ENCODE data around the gene CBLB. TPM values are rescaled to one million over a fixed set of nuclear protein-coding genes. Genes with fewer than 3 reads are reported as not detected.

The CBLB gene
- total RNA-seq, 2 experiments from 2014 or later: 115 to 148 TPM

DNA sequence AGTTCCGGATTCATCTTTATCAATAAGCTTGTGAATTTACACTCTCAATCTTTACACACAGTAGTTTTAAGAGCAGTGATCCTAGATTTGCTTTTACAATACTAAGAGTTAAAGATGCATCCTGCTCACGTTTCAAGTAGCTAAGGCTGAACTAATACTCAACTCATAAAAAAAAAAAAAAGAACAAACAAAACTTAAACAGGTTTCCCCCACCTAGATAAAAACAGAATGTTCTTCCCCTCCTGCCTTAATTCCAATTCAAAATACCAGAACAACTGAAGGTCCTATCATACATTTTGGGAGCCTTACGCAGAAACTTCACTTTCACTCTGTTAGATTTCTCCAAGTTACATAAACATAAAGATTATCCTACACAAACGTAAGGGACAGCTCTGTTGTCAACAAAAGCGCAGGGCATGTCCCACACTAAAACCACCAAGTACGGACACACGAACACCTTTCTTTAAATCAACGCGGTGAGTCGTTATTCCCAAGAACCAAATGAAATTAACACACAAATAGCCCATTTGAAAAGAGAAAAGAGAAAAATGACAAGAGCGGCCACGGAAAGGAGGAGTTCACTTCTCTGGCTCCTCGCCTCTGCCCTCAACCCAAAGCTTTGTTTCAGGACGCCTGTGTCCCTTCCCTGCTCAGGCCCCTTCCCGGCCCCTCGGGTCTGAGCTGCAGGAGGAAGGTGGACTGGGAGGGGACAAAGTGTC, 941 bp downstream of the CBLB start:
- POLR2A ChIA-PET: no interaction called here
- DNase-seq: no peak
- H3K27me3 Mint-ChIP-seq: no peaks in the 10 kb centered on the region
- peak overlapping the region; percentile 98 for H3K27ac Mint-ChIP-seq
- peak overlapping the region; percentile 100 for H3K4me3 Mint-ChIP-seq
- H3K36me3 Mint-ChIP-seq (ENCODE audit: low read depth): peaks cover 45% of the 10 kb centered on the region
- CTCF ChIA-PET: interaction anchor here (0.7 to 1.9 kb wide), 5 partner anchors 12 to 174 kb away, joined by 3 to 4 read pairs (median 3); no protein-coding TSS in a partner anchor
- peaks cover 47% of the 10 kb centered on the region for H3K4me1 Mint-ChIP-seq
- no peaks in the 10 kb centered on the region for H3K9me3 Mint-ChIP-seq

DNA sequence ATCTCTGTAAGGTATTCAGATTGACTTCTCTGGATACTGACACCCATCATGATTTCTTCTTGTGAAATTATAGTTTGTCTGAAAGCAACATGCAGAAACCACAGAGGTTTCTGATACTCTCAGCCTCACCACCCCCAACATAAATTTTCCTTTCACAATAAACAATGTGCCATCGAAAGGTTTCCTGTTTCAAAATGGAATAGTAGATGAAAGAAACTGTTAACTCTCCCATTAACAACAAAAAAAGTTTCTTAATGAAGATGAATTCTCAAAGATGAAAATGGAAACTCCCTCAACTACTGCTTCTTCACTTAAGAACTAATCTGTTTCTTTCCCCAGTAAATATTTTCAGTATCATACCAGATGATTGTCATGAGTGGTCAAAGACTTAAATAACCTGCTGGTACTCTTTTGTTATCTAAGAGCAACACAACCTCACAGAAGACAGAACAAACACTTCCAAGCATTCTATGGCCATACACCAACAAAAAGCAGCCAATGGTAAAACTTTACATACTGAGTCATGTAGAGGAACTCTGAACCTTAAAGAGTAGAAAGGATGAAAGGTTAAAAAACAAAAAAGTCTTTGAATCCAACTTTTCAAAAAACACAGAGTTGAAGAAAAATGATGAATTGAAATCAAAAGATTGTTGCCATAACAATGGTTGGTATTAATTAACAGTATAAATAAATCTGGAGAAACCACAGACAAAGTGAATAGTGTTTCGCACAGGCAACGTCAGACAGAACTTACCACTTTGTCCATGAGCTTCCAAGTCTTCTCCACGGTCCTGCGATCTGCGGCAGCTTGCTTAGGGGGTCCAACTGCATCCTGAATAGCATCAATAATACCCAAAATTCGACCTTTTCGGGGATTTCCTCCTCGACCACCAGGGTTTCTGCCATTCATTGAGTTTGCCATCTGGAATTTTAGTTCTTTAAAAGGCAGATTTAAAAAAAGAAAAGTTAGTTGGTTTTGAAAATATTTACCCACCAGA, 1.9 kb downstream of the CBLB start:
- peak overlapping the region; percentile 98 for H3K27ac Mint-ChIP-seq
- ChIA-PET CTCF (interaction anchor here (0.7 to 1.9 kb wide), 4 partner anchors 10 to 174 kb away, joined by 3 to 4 read pairs (median 3); no protein-coding TSS in a partner anchor), POLR2A (no interaction called here)
- H3K9me3 Mint-ChIP-seq: no peaks in the 10 kb centered on the region
- no peaks in the 10 kb centered on the region for H3K27me3 Mint-ChIP-seq
- peaks cover 45% of the 10 kb centered on the region for H3K36me3 Mint-ChIP-seq (ENCODE audit: low read depth)
- DNase-seq: peak; percentile 43
- peak overlapping the region; percentile 100 for H3K4me3 Mint-ChIP-seq
- peaks cover 47% of the 10 kb centered on the region for H3K4me1 Mint-ChIP-seq

DNA sequence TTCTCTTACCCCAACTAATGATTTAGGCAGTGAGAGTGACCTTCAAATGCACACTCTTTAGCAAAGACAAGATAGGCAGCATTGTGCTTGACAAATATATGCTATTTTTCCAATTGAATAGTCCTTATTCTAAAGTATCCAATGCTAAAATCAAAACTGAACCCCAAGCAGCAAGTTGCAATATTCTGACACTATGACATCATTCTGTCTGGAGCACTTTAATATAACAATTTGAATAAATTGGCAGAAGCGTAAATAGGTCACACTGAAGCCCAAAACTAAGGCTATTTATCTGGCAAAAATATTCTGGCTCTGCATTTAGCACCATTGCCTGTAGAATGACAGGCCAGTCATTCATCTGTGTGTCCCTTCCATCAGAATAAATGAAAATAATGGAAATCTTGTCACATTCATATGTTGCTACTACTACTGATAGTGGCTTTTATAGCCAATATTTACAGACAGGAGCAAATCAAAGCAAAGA, 2.9 kb downstream of the CBLB start:
- CTCF ChIA-PET: interaction anchor here (1.5 kb wide), 1 partner anchor 9 kb away, joined by 3 read pairs; no protein-coding TSS in a partner anchor
- DNase-seq: no peak
- Mint-ChIP-seq H3K27me3 (no peaks in the 10 kb centered on the region), H3K4me3 (peak overlapping the region; percentile 100), H3K4me1 (peaks cover 42% of the 10 kb centered on the region), H3K36me3 (ENCODE audit: low read depth) (peaks cover 45% of the 10 kb centered on the region), H3K9me3 (no peaks in the 10 kb centered on the region), H3K27ac (peak overlapping the region; percentile 98)
- POLR2A ChIA-PET: no interaction called here

DNA sequence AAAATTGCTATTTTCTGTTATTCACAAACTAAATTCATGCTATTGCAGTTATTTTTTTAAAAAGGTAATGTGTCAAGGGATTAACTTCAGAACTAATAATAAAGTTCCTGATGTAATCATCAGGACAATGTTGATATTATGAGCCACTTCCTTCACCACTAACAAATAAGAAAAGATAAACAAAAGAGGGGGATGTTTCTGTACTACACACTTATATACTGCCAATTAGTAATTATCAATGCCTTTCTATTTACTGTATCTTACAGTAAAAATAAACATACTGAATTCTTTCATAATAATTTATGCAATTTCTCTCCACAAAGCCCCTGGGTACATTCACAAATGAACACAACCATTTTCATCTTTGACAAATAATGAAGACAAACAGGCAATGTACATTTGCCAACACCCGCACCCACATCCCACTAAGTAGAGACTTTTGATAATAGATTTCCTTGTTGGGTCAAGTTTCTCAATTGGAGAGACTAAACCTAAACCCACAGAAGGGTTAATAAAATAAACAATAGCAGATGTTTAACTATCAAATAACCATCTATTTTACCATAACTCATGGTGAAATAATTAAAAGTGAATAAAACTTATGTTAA, 3.7 kb downstream of the CBLB start:
- DNase-seq: no peak
- H3K36me3 Mint-ChIP-seq (ENCODE audit: low read depth): peaks cover 50% of the 10 kb centered on the region
- ChIA-PET POLR2A (no interaction called here), CTCF (no interaction called here)
- H3K9me3 Mint-ChIP-seq: no peaks in the 10 kb centered on the region
- no peaks in the 10 kb centered on the region for H3K27me3 Mint-ChIP-seq
- H3K27ac Mint-ChIP-seq: peak overlapping the region; percentile 14
- H3K4me1 Mint-ChIP-seq: peaks cover 38% of the 10 kb centered on the region
- H3K4me3 Mint-ChIP-seq: peak overlapping the region; percentile 100

DNA sequence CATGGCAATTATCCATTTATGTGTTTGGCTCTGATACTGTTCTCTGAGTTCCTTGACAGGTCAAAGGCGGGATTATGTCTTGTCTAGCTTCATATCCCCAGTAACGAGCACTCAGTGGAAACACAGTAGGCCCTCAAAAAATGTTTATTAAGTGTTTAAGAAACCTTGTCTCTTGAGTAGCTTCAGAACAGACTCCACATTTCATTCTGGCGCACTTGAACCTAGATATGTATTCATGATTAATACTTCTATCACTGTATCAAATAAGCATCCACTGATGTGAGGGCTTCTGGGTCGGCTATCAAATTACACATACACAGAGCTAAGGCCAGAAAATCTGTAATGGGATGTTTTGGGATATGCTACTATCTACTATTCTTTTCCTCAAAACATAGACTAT, 4.6 kb downstream of the CBLB start:
- no peak overlapping the region for H3K27ac Mint-ChIP-seq
- no peak for DNase-seq
- POLR2A ChIA-PET: no interaction called here
- H3K4me1 Mint-ChIP-seq: peaks cover 34% of the 10 kb centered on the region
- peaks cover 58% of the 10 kb centered on the region for H3K36me3 Mint-ChIP-seq (ENCODE audit: low read depth)
- CTCF ChIA-PET: no interaction called here
- H3K4me3 Mint-ChIP-seq: peak overlapping the region; percentile 100
- H3K27me3 Mint-ChIP-seq: no peaks in the 10 kb centered on the region
- H3K9me3 Mint-ChIP-seq: no peaks in the 10 kb centered on the region

DNA sequence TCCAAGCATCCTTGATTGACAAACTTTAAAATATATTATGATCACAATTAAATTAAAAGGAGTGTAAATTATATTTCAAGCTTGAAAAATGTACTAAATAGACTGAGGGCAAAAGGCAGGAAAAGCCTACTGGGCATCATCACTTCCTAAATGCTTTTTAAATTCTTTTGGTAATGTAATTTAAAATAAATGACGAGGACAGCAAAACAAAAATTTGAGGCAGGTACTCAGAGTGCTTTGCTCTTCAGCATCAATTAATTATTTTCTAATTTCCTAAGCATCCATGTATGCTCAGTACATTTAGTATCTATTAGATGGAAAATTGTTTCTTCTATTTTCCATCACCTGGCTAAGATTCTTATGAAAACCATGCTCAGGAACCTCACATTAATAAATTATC, 5.2 kb downstream of the CBLB start:
- ChIA-PET CTCF (interaction anchor here (0.6 kb wide), 1 partner anchor 25 kb away, joined by 4 read pairs; no protein-coding TSS in a partner anchor), POLR2A (no interaction called here)
- Mint-ChIP-seq H3K27me3 (no peaks in the 10 kb centered on the region), H3K27ac (no peak overlapping the region), H3K4me1 (peaks cover 38% of the 10 kb centered on the region), H3K4me3 (peak overlapping the region; percentile 100), H3K9me3 (no peaks in the 10 kb centered on the region), H3K36me3 (ENCODE audit: low read depth) (peaks cover 62% of the 10 kb centered on the region)
- DNase-seq: no peak

DNA sequence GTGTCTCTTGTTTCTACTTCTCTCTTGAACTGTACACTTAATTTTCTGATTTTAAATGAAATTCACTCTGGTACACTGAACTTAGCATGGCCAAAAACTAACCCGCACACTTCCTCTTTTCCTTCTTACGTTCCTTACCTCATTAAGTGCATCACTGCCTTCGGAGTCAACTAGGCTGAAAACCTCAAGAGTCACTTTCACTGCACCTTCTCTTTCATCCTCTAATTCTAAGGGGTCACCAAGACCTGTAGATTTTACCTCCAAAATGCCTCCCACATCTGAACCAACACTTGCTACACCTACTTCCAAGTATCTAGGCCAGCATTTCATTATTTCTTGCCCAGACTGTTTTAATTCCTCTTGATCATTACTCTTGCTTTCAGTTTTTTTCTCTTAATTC, 6.6 kb downstream of the CBLB start:
- Mint-ChIP-seq H3K27ac (no peak overlapping the region), H3K4me1 (peaks cover 50% of the 10 kb centered on the region), H3K9me3 (no peaks in the 10 kb centered on the region), H3K4me3 (no peak overlapping the region), H3K27me3 (no peaks in the 10 kb centered on the region), H3K36me3 (ENCODE audit: low read depth) (peaks cover 66% of the 10 kb centered on the region)
- DNase-seq: no peak
- ChIA-PET CTCF (no interaction called here), POLR2A (no interaction called here)

DNA sequence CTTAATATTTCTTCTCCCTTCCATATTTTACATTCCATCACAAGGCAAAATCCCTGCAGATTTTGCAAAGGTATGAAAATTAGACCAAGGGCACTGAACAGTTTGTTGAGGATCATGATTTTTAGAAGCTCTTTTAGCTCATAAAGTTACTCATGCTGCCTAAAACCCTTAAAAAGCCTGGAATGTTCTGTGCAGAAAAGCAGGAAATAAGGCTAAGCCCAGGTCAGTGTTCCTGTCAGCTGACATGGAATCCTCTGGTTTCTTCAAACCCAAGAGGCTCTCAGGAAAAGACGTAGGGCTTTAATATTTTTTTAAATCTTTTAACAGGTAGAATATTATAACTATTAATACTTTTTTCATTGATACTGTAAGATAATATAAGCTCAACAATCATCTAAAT, 8.2 kb downstream of the CBLB start:
- CTCF ChIA-PET: no interaction called here
- no peak for DNase-seq
- Mint-ChIP-seq H3K9me3 (no peaks in the 10 kb centered on the region), H3K4me1 (peaks cover 45% of the 10 kb centered on the region), H3K27me3 (no peaks in the 10 kb centered on the region), H3K36me3 (ENCODE audit: low read depth) (peaks cover 63% of the 10 kb centered on the region), H3K27ac (no peak overlapping the region), H3K4me3 (no peak overlapping the region)
- POLR2A ChIA-PET: no interaction called here

DNA sequence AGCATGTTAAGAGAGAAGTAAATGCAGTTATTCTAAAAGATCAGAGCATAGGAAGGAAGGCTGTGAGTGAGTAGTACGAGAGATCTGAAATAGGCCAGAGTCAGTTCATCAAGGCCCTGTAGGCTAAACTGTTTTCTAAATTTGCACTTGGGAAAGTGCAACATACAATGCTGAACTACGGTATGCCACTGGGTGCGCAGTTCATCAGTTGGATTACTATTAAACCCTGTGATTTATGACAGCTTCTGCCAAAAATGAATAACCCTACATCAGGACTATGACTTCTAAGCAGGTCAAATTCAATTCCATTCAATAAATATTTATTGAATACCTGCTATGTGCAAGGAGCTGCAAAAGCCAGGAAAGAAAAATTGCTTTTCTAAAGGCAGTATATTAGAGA, 10.8 kb downstream of the CBLB start:
- Mint-ChIP-seq H3K4me1 (peaks cover 39% of the 10 kb centered on the region), H3K27ac (no peak overlapping the region)

DNA sequence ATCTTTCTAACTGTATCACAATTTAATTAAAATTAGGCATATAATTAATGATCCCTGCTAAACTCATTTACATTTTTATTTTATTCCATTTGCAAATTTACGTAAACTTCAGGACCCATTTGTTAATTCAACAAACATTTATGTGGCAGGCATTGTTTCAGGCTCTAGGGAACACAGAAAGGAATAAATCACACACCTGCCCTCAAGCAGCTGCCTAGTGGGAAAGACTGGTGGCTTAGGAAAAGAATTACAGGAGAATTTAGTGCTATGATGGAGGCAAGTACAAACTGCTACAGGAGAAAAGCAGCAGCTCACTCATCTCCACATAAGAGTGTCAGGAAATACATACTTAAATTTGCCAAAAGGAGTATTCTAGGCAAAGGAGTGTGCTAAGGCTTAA, 11.2 kb downstream of the CBLB start:
- peaks cover 66% of the 10 kb centered on the region for H3K36me3 Mint-ChIP-seq (ENCODE audit: low read depth)
- ChIA-PET POLR2A (interaction anchor here (0.7 kb wide), 1 partner anchor 29 kb away, joined by 3 read pairs; no protein-coding TSS in a partner anchor), CTCF (interaction anchor here (1.1 to 1.9 kb wide), 3 partner anchors 9 to 18 kb away, joined by 3 to 7 read pairs (median 3); no protein-coding TSS in a partner anchor)
- no peaks in the 10 kb centered on the region for H3K9me3 Mint-ChIP-seq
- H3K4me3 Mint-ChIP-seq: no peak overlapping the region
- no peak for DNase-seq
- H3K4me1 Mint-ChIP-seq: peaks cover 41% of the 10 kb centered on the region
- no peak overlapping the region for H3K27ac Mint-ChIP-seq
- no peaks in the 10 kb centered on the region for H3K27me3 Mint-ChIP-seq

More for the DNA sequence above, 10.8 kb downstream of the CBLB start:
- Mint-ChIP-seq H3K4me3 (no peak overlapping the region), H3K9me3 (no peaks in the 10 kb centered on the region), H3K36me3 (ENCODE audit: low read depth) (peaks cover 61% of the 10 kb centered on the region), H3K27me3 (no peaks in the 10 kb centered on the region)
- DNase-seq: no peak
- CTCF ChIA-PET: interaction anchor here (0.8 to 1.9 kb wide), 3 partner anchors 11 to 18 kb away, joined by 3 to 7 read pairs (median 3); no protein-coding TSS in a partner anchor
- POLR2A ChIA-PET: no interaction called here

DNA sequence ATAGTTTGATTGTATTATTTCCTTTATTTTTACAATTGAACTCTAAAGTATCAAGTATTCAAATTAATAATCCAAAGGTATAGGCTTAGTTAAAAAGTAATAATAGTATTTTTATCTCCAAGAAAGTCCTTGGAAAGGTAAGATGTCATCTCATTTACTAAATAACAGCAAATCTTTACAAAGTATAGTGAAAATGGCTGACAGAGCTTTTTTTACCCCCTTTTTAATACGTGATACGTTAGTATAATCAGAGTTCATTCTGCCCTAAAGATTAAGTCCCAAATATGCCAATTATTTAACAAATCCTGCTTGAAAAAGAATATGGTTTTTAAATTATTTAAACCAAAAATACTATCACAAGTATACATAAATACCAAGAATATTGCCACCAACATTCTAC, 12.2 kb downstream of the CBLB start:
- Mint-ChIP-seq H3K36me3 (ENCODE audit: low read depth) (peaks cover 69% of the 10 kb centered on the region), H3K27ac (no peak overlapping the region), H3K27me3 (no peaks in the 10 kb centered on the region), H3K9me3 (no peaks in the 10 kb centered on the region), H3K4me1 (peaks cover 41% of the 10 kb centered on the region), H3K4me3 (no peak overlapping the region)
- no peak for DNase-seq
- POLR2A ChIA-PET: no interaction called here
- CTCF ChIA-PET: interaction anchor here (1.1 kb wide), 1 partner anchor 10 kb away, joined by 3 read pairs; no protein-coding TSS in a partner anchor

DNA sequence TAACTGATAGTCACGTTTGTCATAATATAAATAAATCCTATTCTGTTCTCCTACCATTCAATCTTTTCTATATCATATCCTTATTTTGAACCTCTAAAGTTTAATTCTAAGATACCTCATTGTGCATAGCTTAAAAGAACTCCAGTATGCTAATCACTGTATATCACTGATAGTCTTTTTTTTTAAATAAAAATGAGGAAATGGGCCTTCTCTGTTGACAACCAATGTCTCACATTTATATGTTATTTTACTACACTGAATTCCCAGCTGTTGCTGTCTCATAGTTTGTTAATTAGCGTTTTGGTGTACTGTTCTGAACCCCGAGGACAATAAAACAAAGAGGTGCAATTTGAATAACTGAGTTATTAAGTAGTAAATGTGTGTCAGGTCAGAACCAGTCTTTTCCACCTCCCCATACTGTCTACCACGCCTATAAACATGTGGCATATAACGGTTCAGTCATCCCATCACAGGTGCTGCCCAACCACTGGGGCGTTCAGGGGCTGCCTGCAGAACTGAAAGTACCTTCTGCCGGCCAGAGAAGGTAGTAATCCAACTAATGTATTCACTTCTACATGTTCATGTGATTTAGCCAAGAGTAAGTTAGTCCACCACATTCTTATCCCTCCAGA, 14.9 kb downstream of the CBLB start:
- no peak for DNase-seq
- Mint-ChIP-seq H3K4me3 (no peak overlapping the region), H3K4me1 (peaks cover 48% of the 10 kb centered on the region), H3K36me3 (ENCODE audit: low read depth) (peaks cover 76% of the 10 kb centered on the region), H3K27me3 (no peaks in the 10 kb centered on the region), H3K9me3 (no peaks in the 10 kb centered on the region), H3K27ac (no peak overlapping the region)
- POLR2A ChIA-PET: no interaction called here
- CTCF ChIA-PET: no interaction called here
